Measurements from ENCODE around the gene NEUROG3. TPM values are rescaled to one million over a fixed set of nuclear protein-coding genes. Genes with fewer than 3 reads are reported as not detected.

The NEUROG3 gene, protein sequence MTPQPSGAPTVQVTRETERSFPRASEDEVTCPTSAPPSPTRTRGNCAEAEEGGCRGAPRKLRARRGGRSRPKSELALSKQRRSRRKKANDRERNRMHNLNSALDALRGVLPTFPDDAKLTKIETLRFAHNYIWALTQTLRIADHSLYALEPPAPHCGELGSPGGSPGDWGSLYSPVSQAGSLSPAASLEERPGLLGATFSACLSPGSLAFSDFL
- not detected in 2 replicates for total RNA-seq

GRCh38 chr10:69573056-69573806 lies at the start of gene NEUROG3:
Gene NEUROG3 (minus strand): TSS chr10:69573422. CDS start chr10:69573043, 379 bp downstream.

Other genes with a start within 250 kb of the NEUROG3 start
- gene TACR2, start 156.5 kb downstream of the NEUROG3 start, total RNA-seq: 0.10 and 0.65 TPM in 2 replicates
- 136 and 191 TPM in 2 replicates for gene TSPAN15, start 122.0 kb downstream of the NEUROG3 start, total RNA-seq
- 0.33 and 0.48 TPM in 2 replicates for gene FAM241B, start 56.8 kb upstream of the NEUROG3 start, total RNA-seq
- gene COL13A1, start 228.5 kb upstream of the NEUROG3 start, total RNA-seq: 13.1 and 16.7 TPM in 2 replicates

Measured in vein endothelial cell (primary cell).